ENCODE data around the gene UBE2J1. TPM values are rescaled to one million over a fixed set of nuclear protein-coding genes. Genes with fewer than 3 reads are reported as not detected.

The UBE2J1 gene
- total and polyA plus RNA-seq, 10 of the 15 experiments (the other 5 are each of a cell fraction or from before 2014, with no cell fraction given), result 48.7 to 131 (median 90.0) TPM

DNA sequence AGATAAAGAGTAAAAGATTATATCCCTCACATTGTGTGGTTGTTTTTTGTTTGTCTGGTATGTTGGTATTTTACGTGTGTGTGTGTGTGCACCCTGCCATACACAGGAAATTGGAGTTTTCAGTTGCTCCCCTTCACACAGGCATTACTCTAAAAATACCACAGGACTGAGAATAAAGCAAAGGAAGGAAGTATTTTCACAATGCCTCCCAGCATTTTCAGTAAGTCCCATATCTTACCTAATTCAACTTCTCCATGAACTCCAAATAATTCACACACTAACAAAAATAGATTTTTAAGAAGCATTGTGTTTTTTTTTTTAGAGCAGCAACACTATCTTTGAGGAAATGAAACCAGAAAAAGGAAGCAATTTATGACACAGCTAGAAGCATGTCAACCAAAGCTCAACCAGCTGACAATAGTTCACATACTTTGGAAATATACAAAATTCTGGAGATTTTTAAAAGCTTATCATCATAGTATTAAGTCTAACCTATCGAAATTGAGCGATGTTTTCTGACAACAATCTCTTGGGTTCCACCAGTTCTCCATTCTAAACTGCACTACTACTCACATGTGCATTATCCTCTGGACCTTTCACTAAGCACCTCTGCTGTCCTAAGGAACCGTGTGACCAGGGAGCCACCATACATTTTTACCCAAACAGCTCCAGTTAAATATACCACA is 2.1 kb downstream of the UBE2J1 start (continued):
- TF ChIP-seq, protein P1, sequence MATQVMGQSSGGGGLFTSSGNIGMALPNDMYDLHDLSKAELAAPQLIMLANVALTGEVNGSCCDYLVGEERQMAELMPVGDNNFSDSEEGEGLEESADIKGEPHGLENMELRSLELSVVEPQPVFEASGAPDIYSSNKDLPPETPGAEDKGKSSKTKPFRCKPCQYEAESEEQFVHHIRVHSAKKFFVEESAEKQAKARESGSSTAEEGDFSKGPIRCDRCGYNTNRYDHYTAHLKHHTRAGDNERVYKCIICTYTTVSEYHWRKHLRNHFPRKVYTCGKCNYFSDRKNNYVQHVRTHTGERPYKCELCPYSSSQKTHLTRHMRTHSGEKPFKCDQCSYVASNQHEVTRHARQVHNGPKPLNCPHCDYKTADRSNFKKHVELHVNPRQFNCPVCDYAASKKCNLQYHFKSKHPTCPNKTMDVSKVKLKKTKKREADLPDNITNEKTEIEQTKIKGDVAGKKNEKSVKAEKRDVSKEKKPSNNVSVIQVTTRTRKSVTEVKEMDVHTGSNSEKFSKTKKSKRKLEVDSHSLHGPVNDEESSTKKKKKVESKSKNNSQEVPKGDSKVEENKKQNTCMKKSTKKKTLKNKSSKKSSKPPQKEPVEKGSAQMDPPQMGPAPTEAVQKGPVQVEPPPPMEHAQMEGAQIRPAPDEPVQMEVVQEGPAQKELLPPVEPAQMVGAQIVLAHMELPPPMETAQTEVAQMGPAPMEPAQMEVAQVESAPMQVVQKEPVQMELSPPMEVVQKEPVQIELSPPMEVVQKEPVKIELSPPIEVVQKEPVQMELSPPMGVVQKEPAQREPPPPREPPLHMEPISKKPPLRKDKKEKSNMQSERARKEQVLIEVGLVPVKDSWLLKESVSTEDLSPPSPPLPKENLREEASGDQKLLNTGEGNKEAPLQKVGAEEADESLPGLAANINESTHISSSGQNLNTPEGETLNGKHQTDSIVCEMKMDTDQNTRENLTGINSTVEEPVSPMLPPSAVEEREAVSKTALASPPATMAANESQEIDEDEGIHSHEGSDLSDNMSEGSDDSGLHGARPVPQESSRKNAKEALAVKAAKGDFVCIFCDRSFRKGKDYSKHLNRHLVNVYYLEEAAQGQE (IDR thresholded peaks at IDR 0.05; ENCODE audit: low read depth, low read length), result no peak
- no peak for TF ChIP-seq KLF5 (IDR thresholded peaks at IDR 0.05; ENCODE audit: partially characterized antibody)
- peak; percentile 93 for TF ChIP-seq NFIC (IDR thresholded peaks at IDR 0.05; ENCODE audit: low read depth, low read length)
- TF ChIP-seq DPF2 (IDR thresholded peaks at IDR 0.05), result peak; percentile 74
- TF ChIP-seq PAX8 (IDR thresholded peaks at IDR 0.05), result no peak
- peak; percentile 60 for TF ChIP-seq CREM (IDR thresholded peaks at IDR 0.05; ENCODE audit: low read depth)
- no peak for TF ChIP-seq ZNF622 (IDR thresholded peaks at IDR 0.05)
- TF ChIP-seq PBX3 (IDR thresholded peaks at IDR 0.05; ENCODE audit: insufficient replicate concordance, low read depth, low read length), result no peak
- no peak for TF ChIP-seq MYB (IDR thresholded peaks at IDR 0.05; ENCODE audit: borderline replicate concordance, low read depth, low read length)
- TF ChIP-seq, protein P2, sequence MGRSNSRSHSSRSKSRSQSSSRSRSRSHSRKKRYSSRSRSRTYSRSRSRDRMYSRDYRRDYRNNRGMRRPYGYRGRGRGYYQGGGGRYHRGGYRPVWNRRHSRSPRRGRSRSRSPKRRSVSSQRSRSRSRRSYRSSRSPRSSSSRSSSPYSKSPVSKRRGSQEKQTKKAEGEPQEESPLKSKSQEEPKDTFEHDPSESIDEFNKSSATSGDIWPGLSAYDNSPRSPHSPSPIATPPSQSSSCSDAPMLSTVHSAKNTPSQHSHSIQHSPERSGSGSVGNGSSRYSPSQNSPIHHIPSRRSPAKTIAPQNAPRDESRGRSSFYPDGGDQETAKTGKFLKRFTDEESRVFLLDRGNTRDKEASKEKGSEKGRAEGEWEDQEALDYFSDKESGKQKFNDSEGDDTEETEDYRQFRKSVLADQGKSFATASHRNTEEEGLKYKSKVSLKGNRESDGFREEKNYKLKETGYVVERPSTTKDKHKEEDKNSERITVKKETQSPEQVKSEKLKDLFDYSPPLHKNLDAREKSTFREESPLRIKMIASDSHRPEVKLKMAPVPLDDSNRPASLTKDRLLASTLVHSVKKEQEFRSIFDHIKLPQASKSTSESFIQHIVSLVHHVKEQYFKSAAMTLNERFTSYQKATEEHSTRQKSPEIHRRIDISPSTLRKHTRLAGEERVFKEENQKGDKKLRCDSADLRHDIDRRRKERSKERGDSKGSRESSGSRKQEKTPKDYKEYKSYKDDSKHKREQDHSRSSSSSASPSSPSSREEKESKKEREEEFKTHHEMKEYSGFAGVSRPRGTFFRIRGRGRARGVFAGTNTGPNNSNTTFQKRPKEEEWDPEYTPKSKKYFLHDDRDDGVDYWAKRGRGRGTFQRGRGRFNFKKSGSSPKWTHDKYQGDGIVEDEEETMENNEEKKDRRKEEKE (IDR thresholded peaks at IDR 0.05), result no peak; the same call in 1 of the 2 replicates
- TF ChIP-seq POU2F2 (IDR thresholded peaks at IDR 0.05; ENCODE audit: borderline replicate concordance, low read depth, low read length), result no peak
- TF ChIP-seq EGR1 (IDR thresholded peaks at IDR 0.05; ENCODE audit: borderline replicate concordance in 1 of 2, low read depth in 2 of 2, low read length in 2 of 2), result no peak
- no peak for TF ChIP-seq BRCA1 (IDR thresholded peaks at IDR 0.05; ENCODE audit: low read depth, low read length)
- TF ChIP-seq RUNX3 (IDR thresholded peaks at IDR 0.05; ENCODE audit: low read length), result peak; percentile 73
- peak; percentile 62 to 67; a peak in 3 of 4 replicates for TF ChIP-seq EP300 (IDR thresholded peaks at IDR 0.05; ENCODE audit: borderline replicate concordance in 1 of 2, control insufficient read depth in 1 of 2, low read depth in 2 of 2, low read length in 2 of 2)
- TF ChIP-seq CREB1 (IDR thresholded peaks at IDR 0.05; ENCODE audit: low read depth), result 0 out of 2 replicates have a peak, but pooled peaks have one; percentile 29
- TF ChIP-seq, protein P3, sequence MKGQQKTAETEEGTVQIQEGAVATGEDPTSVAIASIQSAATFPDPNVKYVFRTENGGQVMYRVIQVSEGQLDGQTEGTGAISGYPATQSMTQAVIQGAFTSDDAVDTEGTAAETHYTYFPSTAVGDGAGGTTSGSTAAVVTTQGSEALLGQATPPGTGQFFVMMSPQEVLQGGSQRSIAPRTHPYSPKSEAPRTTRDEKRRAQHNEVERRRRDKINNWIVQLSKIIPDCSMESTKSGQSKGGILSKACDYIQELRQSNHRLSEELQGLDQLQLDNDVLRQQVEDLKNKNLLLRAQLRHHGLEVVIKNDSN (IDR thresholded peaks at IDR 0.05; ENCODE audit: borderline replicate concordance, extremely low read length, insufficient read depth, low read depth, low read length), result no peak
- no peak for TF ChIP-seq NFXL1 (IDR thresholded peaks at IDR 0.05; ENCODE audit: borderline replicate concordance)
- TF ChIP-seq SMAD1 (IDR thresholded peaks at IDR 0.05; ENCODE audit: low read depth, partially characterized antibody), result no peak
- TF ChIP-seq JUNB (IDR thresholded peaks at IDR 0.05), result peak; percentile 78
